ENCODE results near the gene AGPS.

GRCh38 chr2:177541258-177541991 is 148.9 kb downstream of the AGPS start:
- no peak for TF ChIP-seq CTCF (IDR thresholded peaks at IDR 0.05)
- TF ChIP-seq ZFX (IDR thresholded peaks at IDR 0.05; ENCODE audit: borderline replicate concordance): no peak

Measured in 22Rv1 (cell line).